Measurements from ENCODE around the gene CEP170B.
"Not testable (repeated sequence)": the region's sequence is repeated elsewhere in the genome, so short reads cannot be mapped to it uniquely, and the experiment has no call there.

Gene CEP170B

GRCh38 chr14:104899781-104900180 lies 34.7 kb downstream of the CEP170B start:
- TF ChIP-seq EZH2 (IDR thresholded peaks at IDR 0.05), result no peak

GRCh38 chr14:104900639-104901512 lies 35.8 kb downstream of the CEP170B start:
- H3K9ac ChIP-seq (ENCODE audit: insufficient read length), result no peak overlapping the region
- no peak for TF ChIP-seq FOXP2 (optimal IDR thresholded peaks at IDR 0.05; ENCODE audit: control extremely low read depth, extremely low read length, insufficient read depth)
- TF ChIP-seq POLR2AphosphoS5 (IDR thresholded peaks at IDR 0.05; ENCODE audit: borderline replicate concordance, low read depth, low read length), result no peak
- no peak for TF ChIP-seq EZH2 (IDR thresholded peaks at IDR 0.05)
- H3K4me3 ChIP-seq, result no peak overlapping the region
- H3K27ac ChIP-seq, result no peak overlapping the region
- no peak for DNase-seq (ENCODE audit: low read depth, low spot score)
- no peaks in the 10 kb centered on the region for H3K9me3 ChIP-seq (ENCODE audit: low read depth, low read length)
- H3K36me3 ChIP-seq (ENCODE audit: insufficient read depth, low read length), result no peaks in the 10 kb centered on the region

More at GRCh38 chr14:104899781-104900180, 34.7 kb downstream of the CEP170B start:
- H3K27ac ChIP-seq, result no peak overlapping the region
- no peaks in the 10 kb centered on the region for H3K36me3 ChIP-seq (ENCODE audit: insufficient read depth, low read length)
- no peak overlapping the region for H3K9ac ChIP-seq (ENCODE audit: insufficient read length)
- DNase-seq (ENCODE audit: low read depth, low spot score), result no peak
- no peak overlapping the region for H3K4me3 ChIP-seq
- H3K9me3 ChIP-seq (ENCODE audit: low read depth, low read length), result no peaks in the 10 kb centered on the region

DNA sequence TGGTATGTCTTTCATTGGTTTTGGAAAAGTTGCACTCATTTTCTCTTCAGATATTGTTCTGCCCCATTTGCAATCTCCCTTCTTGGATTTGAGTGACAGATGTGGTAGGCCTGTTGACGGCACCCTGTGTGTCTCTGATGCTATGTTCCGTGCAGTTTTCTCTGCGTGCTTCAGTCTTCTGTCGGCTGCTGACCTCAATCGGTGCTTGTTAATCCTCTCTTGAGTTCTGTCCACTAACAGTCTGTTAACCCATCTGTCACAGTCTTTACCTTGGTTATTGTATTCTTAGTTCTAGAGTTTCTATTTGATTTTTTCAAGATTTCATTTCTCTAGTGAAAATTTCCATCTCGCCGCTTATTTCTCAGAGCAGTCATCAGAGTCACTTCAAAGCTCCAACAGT lies 38.9 kb downstream of the CEP170B start:
- DNase-seq (ENCODE audit: low read depth, low spot score), result no peak
- no peak overlapping the region for H3K4me3 ChIP-seq
- no peak overlapping the region for H3K9ac ChIP-seq (ENCODE audit: insufficient read length)
- TF ChIP-seq EZH2 (IDR thresholded peaks at IDR 0.05) (no peak), FOXP2 (optimal IDR thresholded peaks at IDR 0.05; ENCODE audit: control extremely low read depth, extremely low read length, insufficient read depth) (no peak), POLR2AphosphoS5 (IDR thresholded peaks at IDR 0.05; ENCODE audit: borderline replicate concordance, low read depth, low read length) (no peak)
- no peaks in the 10 kb centered on the region for H3K36me3 ChIP-seq (ENCODE audit: insufficient read depth, low read length)
- H3K27ac ChIP-seq, result no peak overlapping the region
- H3K9me3 ChIP-seq (ENCODE audit: low read depth, low read length), result no peaks in the 10 kb centered on the region

DNA sequence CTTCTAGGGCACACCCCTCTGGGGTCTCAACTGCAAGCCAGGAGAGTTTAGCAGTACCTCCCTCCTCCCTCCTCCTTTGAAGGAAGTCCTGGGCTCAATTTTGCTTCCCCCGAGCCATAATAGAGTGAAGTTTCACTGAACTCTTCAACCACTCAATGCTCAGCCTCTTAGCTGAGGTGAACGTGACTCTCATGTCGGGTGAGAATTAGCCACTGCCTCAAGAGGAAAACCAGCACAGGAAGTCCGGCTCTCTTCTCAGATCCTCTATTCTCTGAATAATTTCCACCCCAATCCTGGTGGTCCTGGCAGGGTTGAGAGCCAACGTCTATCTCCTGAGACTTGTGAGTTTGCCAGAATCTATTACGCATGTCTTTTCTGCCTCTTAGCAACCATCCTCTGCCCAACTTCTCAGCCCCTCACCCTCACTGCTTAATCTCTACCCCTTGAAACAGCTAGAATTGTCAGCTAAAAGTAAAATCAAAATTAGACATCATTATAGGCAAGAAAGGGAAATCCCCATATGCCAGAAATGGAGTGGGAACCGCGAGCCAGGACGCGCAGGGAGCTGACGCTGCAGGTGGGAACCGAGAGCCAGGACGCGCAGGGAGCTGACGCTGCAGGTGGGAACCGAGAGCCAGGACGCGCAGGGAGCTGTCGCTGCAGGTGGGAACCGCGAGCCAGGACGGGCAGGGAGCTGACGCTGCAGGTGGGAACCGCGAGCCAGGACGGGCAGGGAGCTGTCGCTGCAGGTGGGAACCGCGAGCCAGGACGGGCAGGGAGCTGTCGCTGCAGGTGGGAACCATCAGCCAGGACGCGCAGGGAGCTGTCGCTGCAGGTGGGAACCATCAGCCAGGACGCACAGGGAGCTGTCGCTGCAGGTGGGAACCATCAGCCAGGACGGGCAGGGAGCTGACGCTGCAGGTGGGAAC lies 39.8 kb downstream of the CEP170B start:
- H3K36me3 ChIP-seq (ENCODE audit: insufficient read depth, low read length); H3K27ac ChIP-seq; H3K4me3 ChIP-seq; DNase-seq (ENCODE audit: low read depth, low spot score); H3K9me3 ChIP-seq (ENCODE audit: low read depth, low read length); H3K9ac ChIP-seq (ENCODE audit: insufficient read length): not testable (repeated sequence)

DNA sequence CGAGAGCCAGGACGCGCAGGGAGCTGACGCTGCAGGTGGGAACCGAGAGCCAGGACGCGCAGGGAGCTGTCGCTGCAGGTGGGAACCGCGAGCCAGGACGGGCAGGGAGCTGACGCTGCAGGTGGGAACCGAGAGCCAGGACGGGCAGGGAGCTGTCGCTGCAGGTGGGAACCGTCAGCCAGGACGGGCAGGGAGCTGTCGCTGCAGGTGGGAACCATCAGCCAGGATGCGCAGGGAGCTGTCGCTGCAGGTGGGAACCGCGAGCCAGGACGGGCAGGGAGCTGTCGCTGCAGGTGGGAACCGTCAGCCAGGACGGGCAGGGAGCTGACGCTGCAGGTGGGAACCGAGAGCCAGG lies 40.5 kb downstream of the CEP170B start:
- H3K4me3 ChIP-seq; H3K27ac ChIP-seq; DNase-seq (ENCODE audit: low read depth, low spot score); H3K9me3 ChIP-seq (ENCODE audit: low read depth, low read length); H3K9ac ChIP-seq (ENCODE audit: insufficient read length); H3K36me3 ChIP-seq (ENCODE audit: insufficient read depth, low read length): not testable (repeated sequence)

- Histone ChIP-seq H3K4me3 (no peak overlapping the region), H3K9me3 (ENCODE audit: low read depth, low read length) (no peaks in the 10 kb centered on the region), H3K9ac (ENCODE audit: insufficient read length) (no peak overlapping the region), H3K27ac (no peak overlapping the region), H3K36me3 (ENCODE audit: insufficient read depth, low read length) (no peaks in the 10 kb centered on the region)
- no peak for DNase-seq (ENCODE audit: low read depth, low spot score)
- TF ChIP-seq POLR2AphosphoS5 (IDR thresholded peaks at IDR 0.05; ENCODE audit: borderline replicate concordance, low read depth, low read length) (no peak), EZH2 (IDR thresholded peaks at IDR 0.05) (no peak), FOXP2 (optimal IDR thresholded peaks at IDR 0.05; ENCODE audit: control extremely low read depth, extremely low read length, insufficient read depth) (no peak)
Measured at GRCh38 chr14:104908303-104908702, 43.2 kb downstream of the CEP170B start.

DNA sequence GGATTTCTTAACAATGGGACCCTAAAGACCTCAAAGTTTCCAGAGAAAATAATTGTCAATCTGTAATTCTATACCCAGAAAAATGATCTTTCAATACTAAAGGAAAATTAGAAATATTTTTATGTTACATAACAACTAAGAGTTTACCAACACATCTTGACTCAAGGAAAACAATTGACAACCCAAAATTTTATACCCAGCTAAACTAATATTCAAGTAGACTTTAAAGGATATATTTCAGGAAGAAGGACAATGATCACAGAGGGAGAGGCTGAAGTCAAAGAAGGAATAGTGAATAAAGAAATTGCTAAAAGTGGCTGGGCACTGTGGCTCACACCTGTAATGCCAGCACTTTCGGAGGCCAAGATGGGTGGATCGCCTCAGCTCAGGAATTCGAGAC lies 47.0 kb downstream of the CEP170B start:
- H3K9me3 ChIP-seq (ENCODE audit: low read depth, low read length), result no peaks in the 10 kb centered on the region
- H3K4me3 ChIP-seq, result no peak overlapping the region
- no peak for DNase-seq (ENCODE audit: low read depth, low spot score)
- H3K36me3 ChIP-seq (ENCODE audit: insufficient read depth, low read length), result no peaks in the 10 kb centered on the region
- no peak overlapping the region for H3K9ac ChIP-seq (ENCODE audit: insufficient read length)
- H3K27ac ChIP-seq, result no peak overlapping the region
- TF ChIP-seq EZH2 (IDR thresholded peaks at IDR 0.05) (no peak), FOXP2 (optimal IDR thresholded peaks at IDR 0.05; ENCODE audit: control extremely low read depth, extremely low read length, insufficient read depth) (no peak), POLR2AphosphoS5 (IDR thresholded peaks at IDR 0.05; ENCODE audit: borderline replicate concordance, low read depth, low read length) (no peak)

- Histone ChIP-seq H3K9ac (ENCODE audit: insufficient read length) (no peak overlapping the region), H3K27ac (no peak overlapping the region), H3K36me3 (ENCODE audit: insufficient read depth, low read length) (no peaks in the 10 kb centered on the region), H3K9me3 (ENCODE audit: low read depth, low read length) (no peaks in the 10 kb centered on the region), H3K4me3 (no peak overlapping the region)
- no peak for DNase-seq (ENCODE audit: low read depth, low spot score)
- TF ChIP-seq POLR2AphosphoS5 (IDR thresholded peaks at IDR 0.05; ENCODE audit: borderline replicate concordance, low read depth, low read length) (no peak), EZH2 (IDR thresholded peaks at IDR 0.05) (no peak), FOXP2 (optimal IDR thresholded peaks at IDR 0.05; ENCODE audit: control extremely low read depth, extremely low read length, insufficient read depth) (no peak)
Measured at GRCh38 chr14:104913435-104913834, 48.4 kb downstream of the CEP170B start.
